Vagina (tissue), 2 donors: ENCODE measurements around the gene CREB3L1. TPM values are rescaled to one million over a fixed set of nuclear protein-coding genes. Genes with fewer than 3 reads are reported as not detected.
A peak's percentile ranks its signal among the peaks of the same experiment; 100 is the strongest.

Source experiments
- DNase-seq, 2 donors: peaks; one replicate each; pipeline ENCODE4 v3.0.0-alpha.2; 2017; ENCODE audit errors: extremely low spot score in 2 of 2
- H3K27ac ChIP-seq: fragments of 200-600 bp; sonication (generic); one replicate; pipeline ENCODE4 v1.5.1; 2019
- H3K27me3 ChIP-seq: fragments of 200-600 bp; sonication (generic); one replicate; pipeline ENCODE4 v1.5.1; 2019
- H3K36me3 ChIP-seq, 2 donors: fragments of 200-600 bp; sonication (generic); one replicate each; pipeline ENCODE4 v1.5.1; 2017 to 2019
- H3K4me1 ChIP-seq: fragments of 200-600 bp; sonication (generic); one replicate; pipeline ENCODE4 v1.5.1; 2019
- H3K4me3 ChIP-seq, 2 donors: fragments of 200-600 bp; sonication (generic); 1 replicate in 1 of 2; 2 replicates in 1 of 2; pipeline ENCODE4 v1.5.1; 2016 to 2019
- H3K9me3 ChIP-seq: fragments of 200-600 bp; sonication (generic); one replicate; pipeline ENCODE4 v1.5.1; 2019
- CTCF ChIP-seq, 3 experiments: fragments of 450-650 bp in 2 of 3; fragments of 200-600 bp in 1 of 3; sonication (generic) in 1 of 3; IDR thresholded peaks; one replicate each; pipeline ENCODE4 v1.5.1; 2017 to 2019; ENCODE audit warnings: antibody characterized with exemption in 3 of 3, mild to moderate bottlenecking in 2 of 3, moderate library complexity in 2 of 3
- POLR2A ChIP-seq, 2 donors: fragments of 450-650 bp; IDR thresholded peaks; one replicate each; pipeline ENCODE4 v1.6.1; 2017; ENCODE audit warnings: antibody characterized with exemption in 2 of 2, mild to moderate bottlenecking in 2 of 2, moderate library complexity in 2 of 2
- POLR2AphosphoS5 ChIP-seq, 2 donors: sonication (generic); formaldehyde crosslinking; IDR thresholded peaks; one replicate each; pipeline ENCODE4 v1.9.0; 2017; ENCODE audit warnings: antibody characterized with exemption in 2 of 2, mild to moderate bottlenecking in 2 of 2, low read depth in 1 of 2; ENCODE audit not compliant: insufficient read depth in 1 of 2
- intact Hi-C: fragments of 100-400 bp; cut with DNase I; formaldehyde crosslinking; loops from one replicate; pipeline ENCODE4 v1.15.1; 2023
- total RNA-seq: library from RNA; depleted of rRNA; stranded (reverse); fragments of >200 nt; gene quantifications from one replicate; pipeline ENCODE4 v1.2.3, GENCODE V29; 2016

Gene CREB3L1
- total RNA-seq, 1 donor from 2014 or later: 11.8 TPM

GRCh38 chr11:46330563-46331281 is 53.3 kb downstream of the CREB3L1 start:
- no peak for DNase-seq
- TF ChIP-seq CTCF (IDR thresholded peaks at IDR 0.05): no peak
- no peak for TF ChIP-seq POLR2AphosphoS5 (IDR thresholded peaks at IDR 0.05; ENCODE audit: insufficient read depth in 1 of 2, low read depth in 1 of 2)
- TF ChIP-seq POLR2A (IDR thresholded peaks at IDR 0.05): no peak
- H3K27me3 ChIP-seq: peaks cover 12% of the 10 kb centered on the region
- no peak overlapping the region for H3K27ac ChIP-seq
- intact Hi-C loops: no loop called here
- H3K36me3 ChIP-seq: no peaks in the 10 kb centered on the region
- H3K9me3 ChIP-seq: no peaks in the 10 kb centered on the region
- H3K4me3 ChIP-seq: no peak overlapping the region
- peaks cover 17% of the 10 kb centered on the region for H3K4me1 ChIP-seq

GRCh38 chr11:46331282-46331984 is 54.0 kb downstream of the CREB3L1 start:
- H3K27ac ChIP-seq: no peak overlapping the region
- no peak for TF ChIP-seq CTCF (IDR thresholded peaks at IDR 0.05)
- TF ChIP-seq POLR2A (IDR thresholded peaks at IDR 0.05): no peak
- no peak for TF ChIP-seq POLR2AphosphoS5 (IDR thresholded peaks at IDR 0.05; ENCODE audit: insufficient read depth in 1 of 2, low read depth in 1 of 2)
- no peaks in the 10 kb centered on the region for H3K36me3 ChIP-seq
- no peak overlapping the region for H3K4me3 ChIP-seq
- H3K4me1 ChIP-seq: peaks cover 17% of the 10 kb centered on the region
- no peak for DNase-seq
- intact Hi-C loops: no loop called here
- H3K9me3 ChIP-seq: no peaks in the 10 kb centered on the region
- peaks cover 12% of the 10 kb centered on the region for H3K27me3 ChIP-seq

- TF ChIP-seq POLR2A (IDR thresholded peaks at IDR 0.05) (no peak), CTCF (IDR thresholded peaks at IDR 0.05) (no peak), POLR2AphosphoS5 (IDR thresholded peaks at IDR 0.05; ENCODE audit: insufficient read depth in 1 of 2, low read depth in 1 of 2) (no peak)
- DNase-seq: no peak
- Histone ChIP-seq H3K4me3 (peak overlapping the region; percentile 38 to 47), H3K36me3 (no peaks in the 10 kb centered on the region), H3K4me1 (peaks cover 17% of the 10 kb centered on the region), H3K27me3 (peaks cover 12% of the 10 kb centered on the region), H3K9me3 (no peaks in the 10 kb centered on the region), H3K27ac (no peak overlapping the region)
- intact Hi-C loops: no loop called here
Measured at GRCh38 chr11:46332093-46332567, 54.7 kb downstream of the CREB3L1 start.

- TF ChIP-seq POLR2A (IDR thresholded peaks at IDR 0.05) (no peak), POLR2AphosphoS5 (IDR thresholded peaks at IDR 0.05; ENCODE audit: insufficient read depth in 1 of 2, low read depth in 1 of 2) (no peak), CTCF (IDR thresholded peaks at IDR 0.05) (no peak)
- Histone ChIP-seq H3K27ac (peak overlapping the region; percentile 8), H3K4me3 (peak overlapping the region; percentile 38 to 47), H3K4me1 (peaks cover 17% of the 10 kb centered on the region), H3K27me3 (peaks cover 12% of the 10 kb centered on the region), H3K9me3 (no peaks in the 10 kb centered on the region), H3K36me3 (no peaks in the 10 kb centered on the region)
- DNase-seq: no peak
- intact Hi-C loops: no loop called here
Measured at GRCh38 chr11:46332568-46333393, 55.3 kb downstream of the CREB3L1 start.
